Stimulated activated CD8-positive, alpha-beta memory T cell treated with anti-CD3 and anti-CD28 coated beads, Interleukin-15, amount 100 ng/mL, for 24 hours (primary cell): ENCODE data around the gene CALR.

ENCODE experiments used
- DNase-seq: peaks from one replicate; pipeline ENCODE4 v3.0.0-alpha.2; 2020; ENCODE audit warnings: low read depth

The CALR gene

DNA sequence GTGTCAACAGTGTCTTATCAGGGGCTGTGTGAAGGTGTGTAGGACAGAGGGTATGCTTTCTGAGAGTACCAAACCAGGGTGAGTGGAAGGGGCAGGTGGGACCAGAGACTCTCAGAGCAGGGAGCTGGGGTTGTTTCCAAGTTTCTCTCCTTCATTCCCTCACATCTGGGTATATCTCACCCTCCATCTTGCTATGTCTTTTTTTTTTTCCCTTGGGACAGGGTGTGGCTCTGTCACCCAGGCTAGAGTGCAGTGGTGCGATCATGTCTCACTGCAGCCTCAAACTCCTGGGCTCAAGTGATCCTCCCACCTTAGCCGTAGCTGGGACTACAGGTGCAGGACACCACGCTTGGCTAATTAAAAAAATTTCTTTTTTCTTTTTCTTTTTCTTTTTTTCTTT is 41.6 kb downstream of the CALR start:
- no peak for DNase-seq

DNA sequence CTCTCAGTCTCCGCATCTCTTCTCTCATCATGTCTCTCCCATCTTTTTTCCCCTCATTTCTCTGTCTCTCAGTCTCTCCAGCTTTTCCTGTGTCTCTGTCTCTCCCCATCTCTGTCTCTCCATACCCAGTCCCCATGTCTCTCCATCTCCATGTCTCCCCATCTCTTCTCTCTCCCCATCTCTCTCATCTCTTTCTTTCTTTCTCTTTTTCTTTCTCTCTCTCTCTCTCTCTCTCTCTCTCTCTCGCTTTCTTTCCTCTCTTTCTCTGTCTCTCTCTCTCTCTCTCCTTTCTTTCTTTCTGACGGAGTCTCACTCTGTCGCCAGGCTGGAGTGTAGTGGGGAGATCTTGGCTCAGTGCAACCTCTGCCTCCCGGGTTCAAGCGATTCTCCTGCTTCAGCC is 44.2 kb downstream of the CALR start:
- no peak for DNase-seq

DNA sequence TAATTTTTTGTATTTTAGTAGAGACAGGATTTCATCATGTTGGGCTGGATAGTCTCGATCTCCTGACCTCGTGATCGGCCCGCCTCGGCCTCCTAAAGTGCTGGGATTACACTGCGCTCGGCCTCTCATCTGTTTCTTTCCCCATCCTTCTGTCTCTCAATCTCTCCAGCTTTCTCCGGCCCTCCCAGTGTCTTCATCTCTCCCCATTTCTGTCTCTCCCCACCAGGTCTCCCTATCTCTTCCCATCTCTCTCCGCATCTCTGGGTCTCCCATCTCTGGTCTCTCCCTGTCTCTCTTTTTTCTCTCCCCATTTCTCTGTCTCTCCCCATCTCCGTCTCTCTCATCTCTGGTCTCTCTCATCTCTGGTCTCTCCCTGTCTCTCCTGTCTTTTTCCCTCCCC is 44.7 kb downstream of the CALR start:
- DNase-seq: no peak

DNA sequence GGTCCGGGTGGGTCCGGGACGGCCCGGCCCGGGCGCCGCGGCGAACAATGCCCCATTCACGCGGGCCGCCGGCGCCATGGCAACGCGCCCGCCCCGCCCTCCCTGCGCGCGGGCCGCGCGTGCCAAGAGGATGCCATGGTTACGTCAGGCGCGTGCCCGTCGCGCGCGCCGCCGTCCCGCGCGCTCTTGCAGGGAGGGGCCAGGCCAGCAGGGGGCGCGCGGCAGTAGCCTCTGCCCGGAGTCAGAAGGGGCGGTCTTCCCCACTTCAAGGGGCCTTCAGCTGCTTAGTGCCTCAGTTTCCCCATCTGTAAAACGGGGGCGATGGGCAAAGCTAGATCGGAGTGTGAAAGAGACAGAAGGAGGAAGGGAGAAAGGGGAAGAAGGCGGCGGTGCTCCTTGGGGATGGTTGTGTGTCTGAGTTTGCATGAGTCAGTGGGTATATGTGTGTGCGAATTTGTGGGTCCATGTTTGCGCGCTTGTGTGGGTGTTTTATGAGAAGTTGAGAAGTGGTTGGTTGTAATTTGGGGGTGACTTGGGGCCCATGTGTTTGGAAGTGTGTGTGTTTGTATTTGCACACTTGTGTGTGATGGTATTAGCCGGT is 45.2 kb downstream of the CALR start:
- peak; percentile 87 for DNase-seq

DNA sequence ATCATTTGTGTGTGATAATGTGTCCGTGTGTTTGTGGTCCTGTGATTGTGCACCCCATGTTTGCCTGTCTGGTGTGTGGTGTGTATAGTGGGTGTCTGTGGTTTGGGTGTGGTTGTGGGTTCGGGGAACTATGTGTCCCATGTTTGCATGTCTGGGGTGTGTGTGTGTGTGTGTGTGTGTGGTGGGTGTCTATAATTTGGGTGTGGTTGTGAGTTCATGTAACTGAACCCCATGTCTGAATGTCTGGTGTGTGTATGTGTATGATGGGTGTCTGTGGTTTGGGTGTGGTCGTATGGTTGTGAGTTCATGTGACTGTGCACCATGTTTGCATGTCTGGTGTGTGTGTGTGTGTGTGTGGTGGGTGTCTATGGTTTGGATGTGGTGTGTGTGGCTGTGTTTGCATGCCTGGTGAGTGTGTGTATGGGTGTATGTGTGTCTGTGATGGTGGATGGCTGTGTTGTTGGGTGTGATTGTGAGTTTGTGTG is 45.8 kb downstream of the CALR start:
- no peak for DNase-seq

DNA sequence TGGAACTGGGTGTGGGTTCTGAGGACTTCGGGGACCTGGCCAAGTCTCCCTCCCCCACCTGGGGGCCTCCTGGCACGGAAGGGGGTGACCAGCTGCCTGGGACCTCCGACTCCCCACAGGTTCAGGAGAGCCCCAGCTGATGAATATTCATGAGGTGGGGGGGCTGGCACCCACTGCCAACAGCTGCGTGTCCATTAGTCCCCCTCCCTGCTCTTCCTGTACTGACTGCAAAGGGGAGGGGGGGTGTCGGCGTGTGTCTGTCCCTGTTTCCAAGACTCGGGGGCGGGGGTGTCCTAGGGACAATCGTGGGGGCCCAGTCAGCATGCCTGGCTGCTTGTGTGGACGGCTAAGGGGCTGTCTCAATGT is 46.3 kb downstream of the CALR start:
- no peak for DNase-seq

DNA sequence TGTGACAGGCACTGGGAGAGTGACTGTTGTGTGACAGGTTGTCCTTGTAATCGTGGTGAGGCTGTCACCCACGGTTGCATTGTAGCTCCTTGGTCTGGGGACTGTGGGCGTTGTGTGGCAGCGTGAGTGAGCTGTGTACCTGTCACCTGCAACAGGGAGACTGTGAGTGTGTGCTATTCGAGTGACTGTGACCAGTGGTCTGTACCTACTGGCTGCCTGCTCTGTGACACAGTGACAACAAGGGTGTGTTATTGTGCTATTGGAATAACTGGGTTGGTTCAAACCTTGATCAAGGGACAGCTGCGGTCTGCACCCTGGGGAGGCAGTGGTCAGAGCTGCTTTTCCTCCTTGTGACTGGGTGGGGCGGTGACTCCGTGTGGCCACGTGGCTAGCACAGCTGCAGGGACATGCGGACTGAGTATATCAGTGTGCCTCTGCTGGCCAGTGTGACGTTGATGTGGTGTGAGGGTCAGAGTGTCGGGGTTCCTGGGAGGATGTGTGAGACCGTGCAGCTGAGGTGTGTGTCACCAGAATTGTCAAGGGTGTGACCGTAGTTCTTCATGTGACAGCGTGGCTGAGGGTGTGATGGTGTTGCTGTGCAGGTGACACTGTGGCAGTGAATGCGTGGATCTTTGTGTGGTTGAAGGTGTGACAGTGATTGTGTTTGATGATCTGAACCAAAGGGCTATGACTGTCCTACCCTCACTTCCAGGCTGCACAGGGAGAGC is 46.8 kb downstream of the CALR start:
- DNase-seq: no peak

DNA sequence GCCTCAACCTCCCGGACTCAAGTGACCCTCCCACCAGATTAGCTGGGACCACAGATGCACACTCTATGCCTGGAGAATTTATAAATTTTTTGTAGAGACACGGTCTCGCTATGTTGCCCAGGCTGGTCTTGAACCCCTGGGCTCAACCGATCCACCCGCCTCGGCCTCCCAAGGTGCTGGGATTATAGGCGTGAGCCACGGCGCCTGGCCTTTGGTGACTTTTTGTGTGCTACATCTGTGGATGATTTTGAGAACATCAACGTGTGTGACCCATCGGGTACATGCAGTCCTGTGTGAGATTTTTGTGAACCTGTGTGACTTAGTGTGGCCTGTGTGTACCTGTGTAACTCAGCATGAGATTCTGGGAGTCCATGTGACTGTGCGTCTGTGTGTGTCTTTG is 48.3 kb downstream of the CALR start:
- no peak for DNase-seq

DNA sequence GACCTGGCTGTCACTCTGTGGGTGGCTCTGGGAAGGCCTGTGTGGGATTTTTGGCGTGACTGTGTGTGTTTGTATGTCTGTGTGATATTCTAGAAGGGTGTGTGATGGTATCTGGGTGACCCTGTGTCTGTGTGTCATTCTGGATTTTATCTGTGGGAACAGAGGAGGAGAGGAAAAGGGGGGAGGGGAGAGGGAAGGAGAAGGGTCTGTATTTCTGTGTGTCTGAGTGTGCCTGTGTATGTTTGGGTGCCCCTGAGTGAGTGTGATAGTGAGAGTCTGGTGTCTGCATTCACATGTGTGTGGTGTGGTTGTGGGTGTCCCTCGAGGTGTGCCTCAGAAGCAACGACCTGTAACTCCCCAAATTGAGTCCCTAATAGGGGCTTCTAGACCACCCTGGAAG is 48.8 kb downstream of the CALR start:
- no peak for DNase-seq

DNA sequence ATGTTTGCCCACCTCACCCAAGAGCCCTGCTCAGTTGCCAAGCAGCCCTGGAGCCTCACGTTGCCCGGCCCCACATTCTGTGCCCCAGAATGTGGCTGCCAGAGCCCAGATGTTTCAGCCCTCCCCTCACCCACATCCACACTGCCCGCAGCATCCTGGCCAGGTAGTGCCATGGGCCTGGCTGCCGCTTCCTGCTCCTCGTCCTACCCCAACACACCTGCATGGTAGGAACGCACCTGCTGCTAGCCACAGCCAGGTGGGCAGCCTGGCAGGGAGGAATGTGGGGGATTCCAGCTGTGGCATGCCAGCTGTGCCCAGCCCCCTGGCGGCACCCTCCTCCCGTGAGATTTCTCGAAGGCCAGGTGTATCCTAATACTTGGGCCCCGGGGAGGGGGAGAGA is 49.4 kb downstream of the CALR start:
- DNase-seq: no peak

DNA sequence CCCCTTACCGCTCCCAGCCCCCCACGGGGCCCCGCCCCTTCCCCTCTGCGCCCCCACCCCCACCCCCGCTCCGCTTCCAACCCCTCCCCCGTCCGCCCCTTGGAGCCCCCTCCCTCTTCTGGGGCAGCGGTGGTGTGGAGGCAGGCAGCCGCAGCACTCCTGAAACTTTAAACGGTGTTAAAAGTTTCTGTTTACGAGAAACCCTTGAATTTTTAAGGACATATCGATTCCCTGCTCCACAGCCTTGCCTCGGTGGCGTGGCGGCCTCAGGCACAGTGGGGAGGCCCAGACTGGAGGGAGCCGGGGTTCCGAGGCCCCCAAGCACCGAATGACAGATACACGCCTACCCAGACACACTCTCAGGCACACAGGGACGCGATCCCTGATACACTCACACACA is 52.0 kb downstream of the CALR start:
- DNase-seq: no peak

DNA sequence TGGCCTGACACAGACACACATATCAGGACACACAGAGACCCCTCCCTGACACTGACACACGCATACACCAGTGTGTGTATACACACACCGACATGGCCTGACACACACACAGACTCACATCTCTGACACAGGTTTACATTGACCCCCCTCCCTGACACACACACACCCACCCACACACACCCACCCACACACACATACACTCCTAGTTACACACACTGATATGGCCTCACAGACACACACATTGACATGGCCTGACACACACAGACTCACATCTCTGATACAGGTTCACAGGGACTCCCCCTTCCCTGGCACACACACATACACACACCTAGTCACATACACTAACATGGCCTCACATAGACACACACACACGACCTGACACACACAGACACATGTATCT is 52.4 kb downstream of the CALR start:
- DNase-seq: no peak

DNA sequence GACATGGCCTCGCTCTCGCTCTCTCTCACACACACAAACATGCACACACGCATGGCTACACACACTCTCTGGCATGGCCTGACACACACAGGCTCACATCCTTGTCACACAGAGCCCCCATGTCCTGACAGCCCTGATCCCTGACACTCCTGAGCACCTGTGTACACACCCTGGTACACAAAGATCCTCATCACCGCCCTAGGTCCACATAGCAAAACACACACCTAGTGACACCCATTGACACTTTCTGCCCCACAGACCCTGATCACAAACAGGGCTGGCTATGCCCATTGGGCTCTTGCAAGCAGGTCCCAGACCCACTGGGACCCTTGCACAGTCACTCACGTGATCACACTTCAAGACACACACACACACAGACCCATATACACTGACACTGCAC is 52.9 kb downstream of the CALR start:
- DNase-seq: no peak

DNA sequence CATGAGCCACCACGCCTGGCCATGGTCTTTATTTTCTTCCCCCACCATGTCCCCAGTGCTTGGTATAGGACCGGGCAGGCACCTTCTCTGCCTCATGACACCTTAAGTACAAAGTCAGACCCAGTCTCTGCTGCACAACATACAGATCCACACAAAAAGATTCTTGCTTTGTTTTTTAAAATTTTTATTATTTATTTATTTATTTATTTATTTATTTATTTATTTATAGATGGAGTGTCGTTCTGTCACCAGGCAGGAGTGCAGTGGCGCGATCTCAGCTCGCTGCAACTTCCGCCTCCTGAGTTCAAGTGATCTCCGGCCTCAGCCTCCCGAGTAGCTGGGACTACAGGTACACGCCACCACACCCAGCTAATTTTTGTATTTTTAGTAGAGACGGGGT is 54.3 kb downstream of the CALR start:
- DNase-seq: no peak

DNA sequence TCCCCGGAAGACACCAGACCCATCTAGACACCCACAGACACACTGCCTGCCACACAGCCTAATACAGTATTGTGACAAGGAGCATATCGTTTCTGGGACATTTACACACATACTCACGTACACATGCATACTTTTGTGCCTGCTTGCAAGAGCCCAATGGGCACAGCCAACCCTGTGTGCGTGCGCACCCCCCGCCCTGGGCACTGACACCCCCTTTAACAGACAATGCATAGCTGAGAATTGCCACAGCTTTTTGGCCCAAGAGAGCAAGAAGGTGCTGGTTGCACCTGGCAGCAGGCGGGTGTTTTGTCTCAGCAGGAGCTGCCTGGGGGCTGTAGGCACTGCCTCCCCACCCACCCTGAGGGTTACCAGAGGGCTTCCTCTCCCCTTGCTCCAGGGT is 55.2 kb downstream of the CALR start:
- no peak for DNase-seq
